DND-41 (cell line): ENCODE measurements around the gene F13A1.

Experiments used
- ATAC-seq: fragments of 200-7000 bp; cut with Tn5 transposase; 3 replicates; pipeline ENCODE4 v1.9.1; 2021; ENCODE audit warnings: low read depth; ENCODE audit not compliant: insufficient read depth
- DNase-seq: peaks from one replicate; pipeline ENCODE4 v3.0.0-alpha.2; 2020
- H2AFZ ChIP-seq: 2 replicates; pipeline ENCODE4 v1.6.0; 2012; ENCODE audit warnings: low read depth, low read length
- H3K27ac ChIP-seq: 2 replicates; pipeline ENCODE4 v1.5.1; 2012; ENCODE audit warnings: low read length, inconsistent platforms
- H3K27me3 ChIP-seq: fragments of 200-600 bp; sonication (generic); 2 replicates; pipeline ENCODE4 v1.6.0; 2012; ENCODE audit warnings: low read length, mild to moderate bottlenecking, inconsistent platforms; ENCODE audit not compliant: insufficient read depth, poor library complexity
- H3K36me3 ChIP-seq: 2 replicates; pipeline ENCODE4 v1.5.1; 2012; ENCODE audit warnings: low read length, inconsistent platforms; ENCODE audit not compliant: insufficient read depth
- H3K4me1 ChIP-seq: 2 replicates; pipeline ENCODE4 v1.5.1; 2012; ENCODE audit warnings: mild to moderate bottlenecking, low read length; ENCODE audit not compliant: insufficient read depth
- H3K4me2 ChIP-seq: 2 replicates; pipeline ENCODE4 v1.6.0; 2012; ENCODE audit warnings: mild to moderate bottlenecking, moderate library complexity, low read length, inconsistent platforms; ENCODE audit not compliant: insufficient read depth
- H3K4me3 ChIP-seq, 2 experiments: fragments of 200-600 bp in 1 of 2; shearing (Covaris generic) in 1 of 2; 2 replicates each; pipeline ENCODE4 v1.5.1; 2012 to 2016; ENCODE audit warnings: inconsistent platforms in 2 of 2, low read length in 2 of 2, mild to moderate bottlenecking in 2 of 2, low read depth in 1 of 2, moderate library complexity in 1 of 2
- H3K79me2 ChIP-seq: 2 replicates; pipeline ENCODE4 v1.6.0; 2012; ENCODE audit warnings: low read length, inconsistent platforms; ENCODE audit not compliant: insufficient read depth
- H3K9ac ChIP-seq: 2 replicates; pipeline ENCODE4 v1.6.0; 2012; ENCODE audit warnings: low read depth, mild to moderate bottlenecking, inconsistent platforms, low read length, moderate library complexity
- H3K9me3 ChIP-seq: 2 replicates; pipeline ENCODE4 v1.5.1; 2012; ENCODE audit warnings: low read length, moderate library complexity, mild to moderate bottlenecking, inconsistent platforms; ENCODE audit not compliant: insufficient read depth, severe bottlenecking
- H4K20me1 ChIP-seq: 2 replicates; pipeline ENCODE4 v1.6.0; 2012; ENCODE audit warnings: low read length; ENCODE audit not compliant: insufficient read depth
- EZH2 ChIP-seq: IDR thresholded peaks from 3 replicates; pipeline ENCODE4 v1.6.1; 2012; ENCODE audit warnings: borderline replicate concordance, low read depth, mild to moderate bottlenecking, moderate library complexity, low read length, inconsistent platforms; ENCODE audit not compliant: severe bottlenecking
- TF ChIP-seq, protein P1 (sequence below): IDR thresholded peaks from 2 replicates; pipeline ENCODE4 v1.5.1; 2012; ENCODE audit warnings: borderline replicate concordance, low read length, moderate library complexity, mild to moderate bottlenecking; ENCODE audit not compliant: poor library complexity, severe bottlenecking; ENCODE audit errors: extremely low read depth

Gene F13A1

DNA sequence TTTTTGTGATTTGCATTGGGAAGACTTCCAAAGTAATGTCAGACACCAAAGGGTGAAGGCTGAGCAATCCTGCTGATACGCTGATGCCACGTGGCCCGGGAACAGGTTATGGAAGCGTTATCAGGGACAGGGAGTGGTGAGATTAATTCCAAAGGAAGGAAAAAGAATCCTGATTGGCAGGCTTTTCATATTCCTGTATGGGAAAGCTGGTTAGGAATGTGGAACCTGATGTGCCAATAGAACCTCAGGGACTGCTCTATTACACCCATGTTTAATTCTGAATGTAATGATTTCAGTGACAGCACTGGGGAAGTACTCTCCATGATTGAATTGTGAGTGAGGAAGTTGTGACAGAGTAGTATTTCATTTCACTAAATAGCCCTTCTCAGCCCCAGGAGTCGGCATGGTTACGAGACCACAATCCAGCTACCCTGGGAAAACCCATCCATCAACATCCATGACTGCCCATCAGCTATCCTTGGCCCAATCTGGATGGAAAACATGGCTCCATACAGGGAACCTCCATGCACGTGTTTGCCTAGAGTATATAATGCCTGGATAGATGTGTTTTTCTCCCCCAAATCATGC lies 49.4 kb downstream of the F13A1 start:
- DNase-seq = no peak
- H3K27me3 ChIP-seq = peaks cover 10% of the 10 kb centered on the region
- no peak for TF ChIP-seq EZH2
- TF ChIP-seq, protein P1, sequence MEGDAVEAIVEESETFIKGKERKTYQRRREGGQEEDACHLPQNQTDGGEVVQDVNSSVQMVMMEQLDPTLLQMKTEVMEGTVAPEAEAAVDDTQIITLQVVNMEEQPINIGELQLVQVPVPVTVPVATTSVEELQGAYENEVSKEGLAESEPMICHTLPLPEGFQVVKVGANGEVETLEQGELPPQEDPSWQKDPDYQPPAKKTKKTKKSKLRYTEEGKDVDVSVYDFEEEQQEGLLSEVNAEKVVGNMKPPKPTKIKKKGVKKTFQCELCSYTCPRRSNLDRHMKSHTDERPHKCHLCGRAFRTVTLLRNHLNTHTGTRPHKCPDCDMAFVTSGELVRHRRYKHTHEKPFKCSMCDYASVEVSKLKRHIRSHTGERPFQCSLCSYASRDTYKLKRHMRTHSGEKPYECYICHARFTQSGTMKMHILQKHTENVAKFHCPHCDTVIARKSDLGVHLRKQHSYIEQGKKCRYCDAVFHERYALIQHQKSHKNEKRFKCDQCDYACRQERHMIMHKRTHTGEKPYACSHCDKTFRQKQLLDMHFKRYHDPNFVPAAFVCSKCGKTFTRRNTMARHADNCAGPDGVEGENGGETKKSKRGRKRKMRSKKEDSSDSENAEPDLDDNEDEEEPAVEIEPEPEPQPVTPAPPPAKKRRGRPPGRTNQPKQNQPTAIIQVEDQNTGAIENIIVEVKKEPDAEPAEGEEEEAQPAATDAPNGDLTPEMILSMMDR = no peak
- no peak overlapping the region for H3K27ac ChIP-seq
- ATAC-seq = no peak
- H3K4me1 ChIP-seq = no peaks in the 10 kb centered on the region
- H4K20me1 ChIP-seq = no peaks in the 10 kb centered on the region
- H2AFZ ChIP-seq = no peak overlapping the region
- no peaks in the 10 kb centered on the region for H3K79me2 ChIP-seq
- H3K4me2 ChIP-seq = no peak overlapping the region
- no peak overlapping the region for H3K4me3 ChIP-seq
- peaks cover 5% of the 10 kb centered on the region for H3K9me3 ChIP-seq
- H3K36me3 ChIP-seq = no peaks in the 10 kb centered on the region
- H3K9ac ChIP-seq = no peak overlapping the region

DNA sequence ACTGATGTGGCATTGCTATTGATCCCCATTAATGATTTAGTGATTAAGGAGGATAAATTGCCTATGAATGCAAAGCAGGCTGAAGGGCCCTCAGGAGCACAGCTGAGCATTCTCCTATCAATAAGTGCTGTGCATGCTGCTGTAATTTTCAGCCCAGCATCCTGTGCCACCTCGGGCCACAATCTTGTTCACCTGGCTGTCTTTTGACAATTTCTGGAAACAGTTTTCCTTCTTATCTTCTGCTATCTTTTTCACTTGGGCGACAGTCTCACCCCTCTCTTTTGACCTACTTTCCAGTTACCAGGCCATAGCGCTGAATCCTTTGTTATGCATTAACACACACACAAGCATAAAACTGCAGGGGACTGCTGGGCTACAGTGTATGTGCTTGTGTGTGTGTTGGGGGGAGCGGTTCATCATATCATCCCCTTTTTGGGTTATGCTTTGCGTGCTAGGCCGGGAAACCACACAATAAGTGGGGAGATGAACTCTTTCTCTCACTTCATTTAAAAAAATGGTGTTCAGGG lies 60.2 kb downstream of the F13A1 start:
- Histone ChIP-seq H3K9ac (no peak overlapping the region), H3K79me2 (no peaks in the 10 kb centered on the region), H3K27me3 (peaks cover 14% of the 10 kb centered on the region), H3K4me3 (no peak overlapping the region), H4K20me1 (no peaks in the 10 kb centered on the region), H3K9me3 (no peaks in the 10 kb centered on the region), H3K4me2 (no peak overlapping the region), H3K27ac (no peak overlapping the region), H3K4me1 (no peaks in the 10 kb centered on the region), H3K36me3 (no peaks in the 10 kb centered on the region), H2AFZ (no peak overlapping the region)
- no peak for TF ChIP-seq EZH2
- TF ChIP-seq, protein P1 = no peak
- DNase-seq (no peak), ATAC-seq (no peak)

DNA sequence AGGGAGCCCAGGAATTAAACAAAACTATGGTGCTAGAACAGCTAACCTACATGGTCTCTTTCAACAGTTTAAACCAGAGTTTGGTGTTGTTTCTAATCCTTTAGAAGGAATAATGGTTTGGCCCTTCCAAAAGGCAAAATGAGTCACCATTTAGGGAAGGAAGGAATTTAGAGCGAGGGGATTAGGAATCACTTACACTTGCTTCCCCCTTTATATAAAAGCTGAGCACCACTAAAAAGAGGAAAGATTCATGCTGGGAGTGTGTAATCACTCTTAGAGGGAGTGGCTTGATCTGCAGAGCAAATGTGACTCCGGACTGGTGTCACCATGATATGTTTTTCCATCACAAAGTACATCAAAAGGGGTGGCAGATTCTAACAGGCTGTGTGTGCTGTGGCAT lies 63.6 kb downstream of the F13A1 start:
- TF ChIP-seq EZH2 = no peak
- TF ChIP-seq, protein P1 = no peak

More for the DNA sequence above, 63.6 kb downstream of the F13A1 start:
- H3K4me3 ChIP-seq = no peak overlapping the region
- H3K9ac ChIP-seq = no peak overlapping the region
- no peak overlapping the region for H3K4me2 ChIP-seq
- H3K27ac ChIP-seq = no peak overlapping the region
- no peak for ATAC-seq
- H3K79me2 ChIP-seq = no peaks in the 10 kb centered on the region
- H4K20me1 ChIP-seq = no peaks in the 10 kb centered on the region
- no peak overlapping the region for H2AFZ ChIP-seq
- peaks cover 15% of the 10 kb centered on the region for H3K27me3 ChIP-seq
- no peaks in the 10 kb centered on the region for H3K36me3 ChIP-seq
- H3K4me1 ChIP-seq = no peaks in the 10 kb centered on the region
- DNase-seq = no peak
- no peaks in the 10 kb centered on the region for H3K9me3 ChIP-seq
